ENCODE data around the gene MAVS. TPM values are rescaled to one million over a fixed set of nuclear protein-coding genes. Genes with fewer than 3 reads are reported as not detected.
"Not testable (repeated sequence)": the region's sequence is repeated elsewhere in the genome, so short reads cannot be mapped to it uniquely, and the experiment has no call there.

Gene MAVS
- total RNA-seq, 1 donor from 2014 or later: 47.0 TPM

DNA sequence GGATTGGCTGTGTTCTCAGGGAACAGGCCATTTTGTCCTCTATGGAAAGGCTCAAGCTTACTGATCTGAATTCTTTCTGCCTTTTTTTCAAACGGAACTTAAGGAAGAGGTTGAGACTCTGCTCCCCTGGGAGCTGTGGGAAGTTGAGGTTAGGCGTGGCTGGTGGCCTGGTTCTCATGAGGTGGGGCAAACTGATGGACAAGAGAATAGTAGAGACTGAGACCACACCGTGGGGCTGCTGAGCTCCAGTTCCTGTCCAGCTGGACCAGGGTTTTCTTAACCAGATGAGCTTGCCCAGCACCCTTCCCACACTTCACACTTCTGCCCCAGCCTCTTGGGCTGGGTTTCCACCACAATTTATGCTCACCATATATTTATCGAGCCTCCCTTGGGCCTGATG is 20.2 kb upstream of the MAVS start:
- Mint-ChIP-seq H3K9me3 (ENCODE audit: unreplicated experiment) (no peaks in the 10 kb centered on the region), H3K27me3 (ENCODE audit: unreplicated experiment) (no peaks in the 10 kb centered on the region), H3K27ac (ENCODE audit: unreplicated experiment) (no peak overlapping the region), H3K36me3 (ENCODE audit: unreplicated experiment) (peaks cover 17% of the 10 kb centered on the region), H3K4me1 (ENCODE audit: unreplicated experiment) (peaks cover 5% of the 10 kb centered on the region), H3K4me3 (ENCODE audit: unreplicated experiment) (no peak overlapping the region)
- no peak for DNase-seq (ENCODE audit: extremely low spot score, unreplicated experiment)
- TF ChIP-seq CTCF (IDR thresholded peaks at IDR 0.05): no peak

GRCh38 chr20:3828798-3829197 is 17.8 kb upstream of the MAVS start:
- TF ChIP-seq CTCF (IDR thresholded peaks at IDR 0.05): no peak
- H3K4me1 Mint-ChIP-seq (ENCODE audit: unreplicated experiment): no peaks in the 10 kb centered on the region
- DNase-seq (ENCODE audit: extremely low spot score, unreplicated experiment): no peak
- no peaks in the 10 kb centered on the region for H3K27me3 Mint-ChIP-seq (ENCODE audit: unreplicated experiment)
- peaks cover 10% of the 10 kb centered on the region for H3K36me3 Mint-ChIP-seq (ENCODE audit: unreplicated experiment)
- no peak overlapping the region for H3K27ac Mint-ChIP-seq (ENCODE audit: unreplicated experiment)
- no peak overlapping the region for H3K4me3 Mint-ChIP-seq (ENCODE audit: unreplicated experiment)
- no peaks in the 10 kb centered on the region for H3K9me3 Mint-ChIP-seq (ENCODE audit: unreplicated experiment)

DNA sequence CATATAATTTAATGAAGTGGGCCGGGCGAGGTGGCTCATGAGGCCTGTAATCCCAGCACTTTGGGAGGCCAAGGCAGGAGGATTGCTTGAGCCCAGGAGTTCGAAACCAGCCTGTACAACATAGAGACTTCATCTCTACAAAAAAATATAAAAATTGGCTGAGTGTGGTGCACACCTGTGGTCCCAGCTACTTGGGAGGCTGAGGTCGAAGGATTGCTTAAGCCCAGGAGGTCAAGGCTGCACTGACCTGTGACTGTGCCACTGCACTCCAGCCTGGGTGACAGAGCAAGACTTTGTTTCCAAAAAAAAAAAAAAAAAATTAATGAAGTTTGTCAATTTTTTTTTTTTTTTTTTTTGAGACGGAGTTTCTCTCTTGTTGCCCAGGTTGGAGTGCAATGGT is 16.7 kb upstream of the MAVS start:
- H3K36me3 Mint-ChIP-seq (ENCODE audit: unreplicated experiment): peaks cover 10% of the 10 kb centered on the region
- DNase-seq (ENCODE audit: extremely low spot score, unreplicated experiment); H3K27ac Mint-ChIP-seq (ENCODE audit: unreplicated experiment); H3K4me1 Mint-ChIP-seq (ENCODE audit: unreplicated experiment); H3K4me3 Mint-ChIP-seq (ENCODE audit: unreplicated experiment); H3K27me3 Mint-ChIP-seq (ENCODE audit: unreplicated experiment); H3K9me3 Mint-ChIP-seq (ENCODE audit: unreplicated experiment): not testable (repeated sequence)

DNA sequence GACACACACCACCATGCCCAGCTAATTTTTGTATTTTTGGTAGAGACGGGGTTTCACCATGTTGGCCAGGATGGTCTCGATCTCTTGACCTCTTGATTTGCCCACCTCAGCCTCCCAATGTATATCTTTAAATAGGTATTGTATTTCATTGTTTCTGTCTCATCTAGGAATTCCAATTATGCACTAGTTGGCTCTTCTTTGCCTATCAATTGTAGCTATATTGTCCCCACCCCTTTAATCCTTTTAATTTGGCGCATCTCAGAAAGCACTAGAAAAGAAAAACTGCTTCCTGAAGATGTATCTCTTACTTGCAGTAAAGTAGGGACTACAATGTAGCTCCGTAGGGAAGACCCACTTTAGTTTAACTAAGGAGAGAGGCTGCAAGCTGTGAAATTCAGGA is 10.5 kb upstream of the MAVS start:
- Mint-ChIP-seq H3K4me1 (ENCODE audit: unreplicated experiment) (peaks cover 2% of the 10 kb centered on the region), H3K4me3 (ENCODE audit: unreplicated experiment) (no peak overlapping the region), H3K36me3 (ENCODE audit: unreplicated experiment) (peaks cover 2% of the 10 kb centered on the region), H3K27me3 (ENCODE audit: unreplicated experiment) (no peaks in the 10 kb centered on the region), H3K27ac (ENCODE audit: unreplicated experiment) (no peak overlapping the region), H3K9me3 (ENCODE audit: unreplicated experiment) (no peaks in the 10 kb centered on the region)
- no peak for DNase-seq (ENCODE audit: extremely low spot score, unreplicated experiment)
- TF ChIP-seq CTCF (IDR thresholded peaks at IDR 0.05): no peak

DNA sequence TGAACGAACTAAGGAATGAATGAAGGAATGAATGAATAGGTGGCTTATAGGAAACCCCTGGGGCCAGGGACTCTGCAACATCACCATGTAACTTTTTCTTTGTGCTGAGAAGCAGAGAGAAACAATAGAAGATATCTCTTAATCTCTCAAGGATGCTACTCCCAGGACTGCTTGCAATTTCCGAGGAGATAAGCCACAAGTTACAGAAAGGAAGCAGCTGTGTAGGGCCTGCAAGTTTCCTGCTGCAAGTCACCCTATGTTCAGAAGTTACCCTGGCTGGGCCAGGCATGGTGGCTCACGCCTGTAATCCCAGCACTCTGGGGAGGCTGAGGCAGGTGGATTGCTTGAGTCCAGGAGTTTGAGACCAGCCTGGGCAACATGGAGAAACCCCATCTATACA is 7.3 kb upstream of the MAVS start:
- no peak for DNase-seq (ENCODE audit: extremely low spot score, unreplicated experiment)

DNA sequence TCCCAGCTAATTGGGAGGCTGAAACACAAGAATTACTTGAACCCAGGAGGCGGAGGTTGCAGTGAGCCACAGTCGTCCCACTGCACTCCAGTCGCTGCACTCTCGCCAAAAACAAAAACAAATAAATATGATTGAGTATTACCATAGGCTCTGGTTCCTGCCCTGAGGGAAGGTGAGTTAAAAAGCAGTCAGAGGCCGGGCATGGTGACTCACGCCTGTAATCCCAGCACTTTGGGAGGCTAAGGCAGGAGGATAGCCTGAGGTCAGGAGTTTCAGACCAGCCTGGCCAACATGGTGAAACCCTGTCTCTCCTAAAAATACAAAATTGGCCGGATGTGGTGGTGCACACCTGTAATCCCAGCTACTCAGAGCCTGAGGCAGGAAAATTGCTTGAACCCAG is 6.4 kb upstream of the MAVS start:
- H3K27ac Mint-ChIP-seq (ENCODE audit: unreplicated experiment); H3K36me3 Mint-ChIP-seq (ENCODE audit: unreplicated experiment); H3K4me1 Mint-ChIP-seq (ENCODE audit: unreplicated experiment); H3K27me3 Mint-ChIP-seq (ENCODE audit: unreplicated experiment); DNase-seq (ENCODE audit: extremely low spot score, unreplicated experiment); H3K9me3 Mint-ChIP-seq (ENCODE audit: unreplicated experiment); H3K4me3 Mint-ChIP-seq (ENCODE audit: unreplicated experiment): not testable (repeated sequence)

More for the DNA sequence above, 7.3 kb upstream of the MAVS start:
- H3K9me3 Mint-ChIP-seq (ENCODE audit: unreplicated experiment): no peaks in the 10 kb centered on the region
- TF ChIP-seq CTCF (IDR thresholded peaks at IDR 0.05): no peak
- no peak overlapping the region for H3K4me3 Mint-ChIP-seq (ENCODE audit: unreplicated experiment)
- no peaks in the 10 kb centered on the region for H3K27me3 Mint-ChIP-seq (ENCODE audit: unreplicated experiment)
- H3K4me1 Mint-ChIP-seq (ENCODE audit: unreplicated experiment): peaks cover 6% of the 10 kb centered on the region
- H3K36me3 Mint-ChIP-seq (ENCODE audit: unreplicated experiment): peaks cover 2% of the 10 kb centered on the region
- H3K27ac Mint-ChIP-seq (ENCODE audit: unreplicated experiment): no peak overlapping the region

Measured in osteocyte (in vitro differentiated cells).